IMR-90 (cell line): ENCODE results near the gene GRAMD2A. TPM values are rescaled to one million over a fixed set of nuclear protein-coding genes. Genes with fewer than 3 reads are reported as not detected.

Source experiments
- ATAC-seq: fragments of 200-7000 bp; cut with Tn5 transposase; 2 replicates; pipeline ENCODE4 v1.9.1; 2020; ENCODE audit warnings: low read depth, mild to moderate bottlenecking, moderate library complexity
- BruUV-seq: library from RNA; stranded (reverse); fragments of 400-500 nt; replicated peaks from 2 replicates; lab custom pipeline; 2021; lab: Mats Ljungman, UMichigan
- CTCF ChIA-PET: fragments of 300-600 bp; formaldehyde crosslinking; extraction: SDS; loops from one replicate; lab custom pipeline; 2021; ENCODE audit warnings: antibody characterized with exemption; lab: Yijun Ruan, JAX
- POLR2A ChIA-PET: fragments of 300-600 bp; sonication (Branson Sonifier 250); formaldehyde crosslinking; loops from one replicate; lab custom pipeline; 2022; ENCODE audit warnings: antibody characterized with exemption; ENCODE audit not compliant: unreplicated experiment; lab: Charles Lee
- DNase-seq: peaks from one replicate; pipeline ENCODE4 v3.0.0; 2013
- H2AFZ ChIP-seq: replicated peaks from 2 replicates; pipeline ENCODE3; 2013; ENCODE audit warnings: low read length, mild to moderate bottlenecking; ENCODE audit not compliant: poor library complexity
- H2AK5ac ChIP-seq: 2 replicates; pipeline ENCODE4 v1.6.1; 2013; ENCODE audit warnings: low read depth, low read length, inconsistent platforms
- H2AK9ac ChIP-seq: replicated peaks from 2 replicates; pipeline ENCODE3; 2013; ENCODE audit warnings: mild to moderate bottlenecking, low read depth, low read length, moderate library complexity; ENCODE audit not compliant: poor library complexity
- H2BK120ac ChIP-seq: 2 replicates; pipeline ENCODE4 v1.6.1; 2013; ENCODE audit warnings: low read depth, low read length, inconsistent platforms
- H2BK15ac ChIP-seq: 3 replicates; pipeline ENCODE4 v1.6.1; 2013; ENCODE audit warnings: low read depth, low read length, inconsistent platforms
- H2BK20ac ChIP-seq: 2 replicates; pipeline ENCODE4 v1.6.1; 2013; ENCODE audit warnings: low read depth, mild to moderate bottlenecking, inconsistent platforms, low read length, moderate library complexity
- H2BK5ac ChIP-seq: 2 replicates; pipeline ENCODE4 v1.6.1; 2013; ENCODE audit warnings: mild to moderate bottlenecking, low read depth, low read length, inconsistent platforms; ENCODE audit not compliant: poor library complexity, severe bottlenecking
- H3K14ac ChIP-seq: replicated peaks from 2 replicates; pipeline ENCODE4 v1.6.1; 2013; ENCODE audit warnings: low read depth, low read length, inconsistent platforms
- H3K18ac ChIP-seq: 2 replicates; pipeline ENCODE4 v1.6.1; 2013; ENCODE audit warnings: low read depth, low read length, control low read depth
- H3K23ac ChIP-seq: 2 replicates; pipeline ENCODE4 v1.6.1; 2013; ENCODE audit warnings: low read depth, low read length, inconsistent platforms
- H3K27ac ChIP-seq: 2 replicates; pipeline ENCODE4 v1.5.1; 2013; ENCODE audit warnings: mild to moderate bottlenecking, control low read depth, low read length; ENCODE audit not compliant: insufficient read depth
- H3K27me3 ChIP-seq: 2 replicates; pipeline ENCODE4 v1.6.1; 2013; ENCODE audit warnings: low read length; ENCODE audit not compliant: control insufficient read depth, insufficient read depth
- H3K36me3 ChIP-seq: 2 replicates; pipeline ENCODE4 v1.6.1; 2013; ENCODE audit warnings: low read length, mixed read lengths; ENCODE audit not compliant: control insufficient read depth, insufficient read depth
- H3K4ac ChIP-seq: 2 replicates; pipeline ENCODE4 v1.6.1; 2013; ENCODE audit warnings: low read depth, low read length, inconsistent platforms
- H3K4me1 ChIP-seq: 2 replicates; pipeline ENCODE4 v1.6.1; 2013; ENCODE audit warnings: low read length, mixed read lengths; ENCODE audit not compliant: control insufficient read depth, insufficient read depth
- H3K4me2 ChIP-seq: 2 replicates; pipeline ENCODE4 v1.6.1; 2013; ENCODE audit warnings: low read depth, mild to moderate bottlenecking, control low read depth, low read length, moderate library complexity
- H3K4me3 ChIP-seq: 2 replicates; pipeline ENCODE4 v1.5.1; 2013; ENCODE audit warnings: low read depth, mild to moderate bottlenecking, control low read depth, low read length, moderate library complexity; ENCODE audit not compliant: insufficient read depth
- H3K56ac ChIP-seq: 2 replicates; pipeline ENCODE4 v1.6.1; 2013; ENCODE audit warnings: low read length, inconsistent platforms; ENCODE audit not compliant: insufficient read depth; ENCODE audit errors: extremely low read depth
- H3K79me1 ChIP-seq, 2 experiments: 2 replicates each; pipeline ENCODE4 v1.6.1; 2013; ENCODE audit warnings: low read length in 2 of 2, inconsistent platforms in 1 of 2, low read depth in 1 of 2
- H3K9ac ChIP-seq: 2 replicates; pipeline ENCODE4 v1.6.1; 2013; ENCODE audit warnings: low read depth, low read length, control low read depth
- H3K9me1 ChIP-seq: 2 replicates; pipeline ENCODE4 v1.6.1; 2013; ENCODE audit warnings: low read length, inconsistent platforms; ENCODE audit not compliant: insufficient read depth
- H3K9me3 ChIP-seq: 2 replicates; pipeline ENCODE4 v1.6.1; 2013; ENCODE audit warnings: low read length; ENCODE audit not compliant: control insufficient read depth, insufficient read depth
- H4K20me1 ChIP-seq: 2 replicates; pipeline ENCODE4 v1.6.1; 2013; ENCODE audit warnings: low read length, inconsistent platforms; ENCODE audit not compliant: insufficient read depth
- H4K5ac ChIP-seq: 2 replicates; pipeline ENCODE4 v1.6.1; 2013; ENCODE audit warnings: mild to moderate bottlenecking, low read depth, low read length, control low read depth
- H4K8ac ChIP-seq, 2 experiments: 2 replicates each; pipeline ENCODE4 v1.6.1; 2013; ENCODE audit warnings: low read depth in 2 of 2, low read length in 2 of 2, control low read depth in 1 of 2, inconsistent platforms in 1 of 2
- H4K91ac ChIP-seq: 2 replicates; pipeline ENCODE4 v1.6.1; 2013; ENCODE audit warnings: low read depth, low read length, inconsistent platforms; ENCODE audit not compliant: insufficient read depth
- BHLHE40 ChIP-seq: fragments of 150-350 bp; IDR thresholded peaks from 2 replicates; pipeline ENCODE4 v1.6.1; 2016; ENCODE audit warnings: mild to moderate bottlenecking, low read depth, low read length
- CEBPB ChIP-seq: IDR thresholded peaks from 2 replicates; pipeline ENCODE4 v1.6.1; 2012; ENCODE audit warnings: low read depth, low read length, improper control_type of control experiment
- CHD1 ChIP-seq: IDR thresholded peaks from 2 replicates; pipeline ENCODE4 v1.6.1; 2012; ENCODE audit warnings: low read depth, low read length, improper control_type of control experiment
- FOS ChIP-seq: fragments of 150-350 bp; IDR thresholded peaks from 2 replicates; pipeline ENCODE4 v1.6.1; 2016; ENCODE audit warnings: low read depth, low read length
- MAZ ChIP-seq: IDR thresholded peaks from 2 replicates; pipeline ENCODE4 v1.6.1; 2012; ENCODE audit warnings: low read depth, mild to moderate bottlenecking, low read length, improper control_type of control experiment, moderate library complexity, borderline replicate concordance
- NFE2L2 ChIP-seq: fragments of 150-350 bp; IDR thresholded peaks from 2 replicates; pipeline ENCODE4 v1.6.1; 2016; ENCODE audit warnings: low read depth, mild to moderate bottlenecking, low read length
- POLR2A ChIP-seq: IDR thresholded peaks from 2 replicates; pipeline ENCODE4 v1.6.1; 2012; ENCODE audit warnings: mild to moderate bottlenecking, low read depth, low read length
- RAD21 ChIP-seq: IDR thresholded peaks from 2 replicates; pipeline ENCODE4 v1.6.1; 2012; ENCODE audit warnings: low read length, improper control_type of control experiment
- RCOR1 ChIP-seq: IDR thresholded peaks from 2 replicates; pipeline ENCODE4 v1.6.1; 2012; ENCODE audit warnings: mild to moderate bottlenecking, low read length, improper control_type of control experiment; ENCODE audit not compliant: insufficient replicate concordance
- RFX5 ChIP-seq: IDR thresholded peaks from 2 replicates; pipeline ENCODE4 v1.8.0; 2012; ENCODE audit warnings: low read depth, mild to moderate bottlenecking, low read length, moderate library complexity
- WGBS, 2 experiments: methylation state at CpG; one replicate each; pipeline versions ENCODE4 v1.1.5 to v1.1.7; 2013; ENCODE audit warnings: missing lambda C conversion rate in 2 of 2; ENCODE audit not compliant: insufficient read length in 1 of 2; ENCODE audit errors: extremely low coverage in 2 of 2; 5-methylcytosine and 5-hydroxymethylcytosine counted together
- dilution Hi-C: fragments of 300-500 bp; cut with HindIII; formaldehyde crosslinking; loops from one replicate; pipeline ENCODE4 v1.14.3; 2018; ENCODE audit warnings: low sequenced_read_pairs; ENCODE audit not compliant: unreplicated experiment
- in situ Hi-C: fragments of 300-500 bp; cut with MboI; formaldehyde crosslinking; loops from 3 replicates; pipeline ENCODE4 v1.14.3; 2019; ENCODE audit warnings: low sequenced_read_pairs, inconsistent platforms, mixed read lengths
- intact Hi-C: fragments of 100-400 bp; cut with micrococcal nuclease; formaldehyde crosslinking; loops from 2 replicates; pipeline ENCODE4 v1.10.0; 2022
- polyA plus RNA-seq, 3 experiments: library from polyadenylated mRNA; depleted of rRNA; stranded (reverse); fragments of >200 nt; gene quantifications; 2 replicates each; pipeline ENCODE4 v1.2.3, GENCODE V29; 2012; ENCODE audit warnings: low replicate concordance in 1 of 3
- total RNA-seq: library from RNA; depleted of rRNA; stranded (reverse); fragments of >200 nt; gene quantifications from 2 replicates; pipeline ENCODE4 v1.2.3, GENCODE V29; 2012
- TF ChIP-seq, protein P1 (sequence below): fragments of 150-350 bp; IDR thresholded peaks from 2 replicates; pipeline ENCODE4 v1.6.1; 2016; ENCODE audit warnings: low read depth, mild to moderate bottlenecking, low read length, moderate library complexity, borderline replicate concordance
- TF ChIP-seq, protein P2 (sequence below): fragments of 150-350 bp; IDR thresholded peaks from 2 replicates; pipeline ENCODE4 v1.6.1; 2017; ENCODE audit warnings: mild to moderate bottlenecking, antibody characterized with exemption, low read length, low read depth
- TF ChIP-seq, protein P3 (sequence below): conservative IDR thresholded peaks from 2 replicates; pipeline ENCODE4 v1.5.1; 2012; ENCODE audit warnings: mild to moderate bottlenecking, low read depth, low read length, improper control_type of control experiment

GRAMD2A gene
- total and polyA plus RNA-seq, 2 of the 4 experiments (the other 2 are of a cell fraction) = 0.14 to 0.18 TPM

DNA sequence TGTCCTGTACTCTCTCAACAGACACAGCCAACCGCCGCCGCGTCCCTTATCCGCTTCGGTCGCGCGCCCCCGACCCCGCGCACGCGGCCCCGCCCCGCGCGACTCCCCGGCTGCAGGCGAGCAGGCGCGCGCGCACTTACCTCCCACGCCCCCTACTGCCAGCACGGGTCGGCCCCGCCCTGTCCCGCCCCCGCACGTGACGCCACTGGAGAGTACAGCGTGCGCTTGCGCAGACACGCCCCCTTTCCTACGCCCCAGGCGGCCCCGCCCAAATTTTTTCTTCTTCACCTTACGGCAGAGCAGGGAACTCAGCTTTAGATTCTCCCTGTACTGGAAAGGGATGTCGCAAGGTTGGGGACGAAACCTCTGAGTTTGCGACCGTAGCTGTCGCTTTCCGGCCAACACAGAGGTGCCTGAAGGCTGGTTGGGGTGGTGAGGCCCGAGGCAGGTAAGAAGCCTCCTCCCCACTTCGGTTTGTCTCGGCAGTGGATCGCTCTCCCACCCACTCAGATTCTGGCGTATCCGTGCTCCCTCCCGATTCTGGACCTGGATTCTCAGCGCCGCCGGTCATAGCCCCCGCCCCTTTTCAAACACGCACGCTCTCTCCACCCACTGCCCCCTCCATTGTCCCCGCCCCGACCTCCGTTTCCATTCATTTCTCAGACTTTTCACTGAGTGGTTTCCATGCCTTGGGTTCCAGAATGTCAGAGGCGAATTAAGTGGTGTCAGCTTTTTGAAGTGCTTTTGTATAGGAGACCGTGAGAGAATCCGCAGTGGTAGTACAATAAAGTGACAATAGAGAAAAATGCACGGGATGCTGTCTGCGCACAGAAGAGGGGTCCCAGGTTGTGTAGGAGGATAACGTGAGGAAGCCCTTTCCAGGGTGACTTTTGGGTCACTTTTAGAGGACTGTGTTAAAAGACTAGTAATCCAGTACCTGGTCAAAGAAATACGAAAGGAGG lies 79.3 kb downstream of the GRAMD2A start, which contains the start of the genes MYO9A and SENP8:
Gene MYO9A, minus strand, starts transcription at position 134 of the 962 bp plus-strand sequence. CDS start 71,587 bp downstream, outside the sequence.
Gene SENP8, plus strand, starts transcription at position 387 of the 962 bp plus-strand sequence. CDS start 21,221 bp downstream, outside the sequence.
- peak within 1 kb of the TSS; percentile 62; the same call in 1 of the 2 replicates for H2AK5ac ChIP-seq
- 0 out of 2 replicates have a peak, but pooled peaks cover 3% of the 10 kb centered on the region for H3K9me1 ChIP-seq
- H3K23ac ChIP-seq = peak within 1 kb of the TSS; percentile 96
- peak within 1 kb of the TSS; percentile 98 for H2BK5ac ChIP-seq
- peak within 1 kb of the TSS; percentile 97 for H3K4ac ChIP-seq
- peak within 1 kb of the TSS; percentile 98 for H3K27ac ChIP-seq
- H3K18ac ChIP-seq = peak within 1 kb of the TSS; percentile 85
- peak within 1 kb of the TSS; percentile 94 for H3K56ac ChIP-seq
- H3K79me1 ChIP-seq = peaks cover 16 to 42% of the 10 kb centered on the region in 2 experiments
- no peaks in the 10 kb centered on the region; the same call in 1 of the 2 replicates for H3K4me1 ChIP-seq
- peak within 1 kb of the TSS; percentile 57 for H3K4me3 ChIP-seq
- DNase-seq (peak; percentile 97), ATAC-seq (peak; percentile 85)
- CTCF ChIA-PET = no interaction called here
- peaks cover 20% of the 10 kb centered on the region; the same call in 1 of the 2 replicates for H4K20me1 ChIP-seq
- H4K8ac ChIP-seq = peak within 1 kb of the TSS; percentile 65 to 99
- dilution Hi-C loops = no loop called here
- peak within 1 kb of the TSS; percentile 93; the same call in 2 of the 3 replicates for H2BK15ac ChIP-seq
- peak within 1 kb of the TSS; percentile 99 for H3K14ac ChIP-seq
- peak within 1 kb of the TSS; percentile 89 for H3K4me2 ChIP-seq
- WGBS, 2 experiments = 1% methylated on average over 18 of the region's 69 CpGs; no CpG with 5 or more reads in 1 of the 2 experiments
- intact Hi-C loops = no loop called here
- H3K27me3 ChIP-seq = no peaks in the 10 kb centered on the region
- in situ Hi-C loops = no loop called here
- BruUV-seq = no TSS peak
- peak within 1 kb of the TSS; percentile 98 for H3K9ac ChIP-seq
- H2BK20ac ChIP-seq = peak within 1 kb of the TSS; percentile 89
- H3K9me3 ChIP-seq = no peaks in the 10 kb centered on the region
- peak within 1 kb of the TSS; percentile 100 for H2AFZ ChIP-seq
- peak within 1 kb of the TSS; percentile 97 for H4K5ac ChIP-seq
- H2AK9ac ChIP-seq = peak within 1 kb of the TSS; percentile 95
- peak within 1 kb of the TSS; percentile 97 for H2BK120ac ChIP-seq
- H4K91ac ChIP-seq = peak within 1 kb of the TSS; percentile 98
- H3K36me3 ChIP-seq = no peaks in the 10 kb centered on the region
- POLR2A ChIA-PET = no interaction called here
- no peak for TF ChIP-seq RCOR1
- TF ChIP-seq, protein P1, sequence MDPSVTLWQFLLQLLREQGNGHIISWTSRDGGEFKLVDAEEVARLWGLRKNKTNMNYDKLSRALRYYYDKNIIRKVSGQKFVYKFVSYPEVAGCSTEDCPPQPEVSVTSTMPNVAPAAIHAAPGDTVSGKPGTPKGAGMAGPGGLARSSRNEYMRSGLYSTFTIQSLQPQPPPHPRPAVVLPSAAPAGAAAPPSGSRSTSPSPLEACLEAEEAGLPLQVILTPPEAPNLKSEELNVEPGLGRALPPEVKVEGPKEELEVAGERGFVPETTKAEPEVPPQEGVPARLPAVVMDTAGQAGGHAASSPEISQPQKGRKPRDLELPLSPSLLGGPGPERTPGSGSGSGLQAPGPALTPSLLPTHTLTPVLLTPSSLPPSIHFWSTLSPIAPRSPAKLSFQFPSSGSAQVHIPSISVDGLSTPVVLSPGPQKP = no peak
- TF ChIP-seq, protein P2, sequence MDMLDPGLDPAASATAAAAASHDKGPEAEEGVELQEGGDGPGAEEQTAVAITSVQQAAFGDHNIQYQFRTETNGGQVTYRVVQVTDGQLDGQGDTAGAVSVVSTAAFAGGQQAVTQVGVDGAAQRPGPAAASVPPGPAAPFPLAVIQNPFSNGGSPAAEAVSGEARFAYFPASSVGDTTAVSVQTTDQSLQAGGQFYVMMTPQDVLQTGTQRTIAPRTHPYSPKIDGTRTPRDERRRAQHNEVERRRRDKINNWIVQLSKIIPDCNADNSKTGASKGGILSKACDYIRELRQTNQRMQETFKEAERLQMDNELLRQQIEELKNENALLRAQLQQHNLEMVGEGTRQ = peak; percentile 95
- peak; percentile 97 for TF ChIP-seq MAZ
- TF ChIP-seq NFE2L2 = no peak
- TF ChIP-seq FOS = no peak
- TF ChIP-seq BHLHE40 = peak; percentile 99
- TF ChIP-seq RFX5 = no peak
- peak; percentile 94 for TF ChIP-seq CEBPB
- TF ChIP-seq POLR2A = peak; percentile 91
- TF ChIP-seq, protein P3, sequence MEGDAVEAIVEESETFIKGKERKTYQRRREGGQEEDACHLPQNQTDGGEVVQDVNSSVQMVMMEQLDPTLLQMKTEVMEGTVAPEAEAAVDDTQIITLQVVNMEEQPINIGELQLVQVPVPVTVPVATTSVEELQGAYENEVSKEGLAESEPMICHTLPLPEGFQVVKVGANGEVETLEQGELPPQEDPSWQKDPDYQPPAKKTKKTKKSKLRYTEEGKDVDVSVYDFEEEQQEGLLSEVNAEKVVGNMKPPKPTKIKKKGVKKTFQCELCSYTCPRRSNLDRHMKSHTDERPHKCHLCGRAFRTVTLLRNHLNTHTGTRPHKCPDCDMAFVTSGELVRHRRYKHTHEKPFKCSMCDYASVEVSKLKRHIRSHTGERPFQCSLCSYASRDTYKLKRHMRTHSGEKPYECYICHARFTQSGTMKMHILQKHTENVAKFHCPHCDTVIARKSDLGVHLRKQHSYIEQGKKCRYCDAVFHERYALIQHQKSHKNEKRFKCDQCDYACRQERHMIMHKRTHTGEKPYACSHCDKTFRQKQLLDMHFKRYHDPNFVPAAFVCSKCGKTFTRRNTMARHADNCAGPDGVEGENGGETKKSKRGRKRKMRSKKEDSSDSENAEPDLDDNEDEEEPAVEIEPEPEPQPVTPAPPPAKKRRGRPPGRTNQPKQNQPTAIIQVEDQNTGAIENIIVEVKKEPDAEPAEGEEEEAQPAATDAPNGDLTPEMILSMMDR = no peak
- TF ChIP-seq RAD21 = no peak
- TF ChIP-seq CHD1 = no peak
